ENCODE measurements around the gene CD82.

Gene CD82

DNA sequence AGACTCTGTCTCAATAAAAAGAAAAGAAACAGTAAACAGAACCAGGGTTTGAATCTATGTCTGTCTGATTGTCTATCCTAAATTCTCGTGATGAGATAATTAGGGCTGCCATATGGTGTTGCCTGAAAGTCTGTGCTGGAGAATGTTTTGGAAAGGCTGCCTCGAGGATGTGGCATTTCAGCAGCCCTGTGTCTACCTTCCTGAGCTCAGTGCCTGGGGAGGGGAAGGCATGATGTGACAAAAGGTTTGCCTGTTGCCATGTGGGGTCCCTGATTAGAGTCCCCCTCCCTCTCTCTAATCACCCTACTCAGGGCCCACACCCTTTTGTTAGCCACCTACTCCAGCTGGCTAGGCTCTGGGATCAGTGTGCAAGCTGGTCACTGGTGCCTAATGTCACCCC lies 15.2 kb downstream of the CD82 start:
- H3K4me3 Mint-ChIP-seq, result no peak overlapping the region
- peaks cover 41% of the 10 kb centered on the region for H3K4me1 Mint-ChIP-seq
- no peak for DNase-seq
- peaks cover 39% of the 10 kb centered on the region for H3K36me3 Mint-ChIP-seq
- no peak overlapping the region for H3K27ac Mint-ChIP-seq
- no peaks in the 10 kb centered on the region for H3K27me3 Mint-ChIP-seq
- CTCF ChIA-PET, result interaction anchor here (0.7 kb wide), 1 partner anchor 36 kb away, joined by 3 read pairs; no protein-coding TSS in a partner anchor
- H3K9me3 Mint-ChIP-seq, result peaks cover 12% of the 10 kb centered on the region

DNA sequence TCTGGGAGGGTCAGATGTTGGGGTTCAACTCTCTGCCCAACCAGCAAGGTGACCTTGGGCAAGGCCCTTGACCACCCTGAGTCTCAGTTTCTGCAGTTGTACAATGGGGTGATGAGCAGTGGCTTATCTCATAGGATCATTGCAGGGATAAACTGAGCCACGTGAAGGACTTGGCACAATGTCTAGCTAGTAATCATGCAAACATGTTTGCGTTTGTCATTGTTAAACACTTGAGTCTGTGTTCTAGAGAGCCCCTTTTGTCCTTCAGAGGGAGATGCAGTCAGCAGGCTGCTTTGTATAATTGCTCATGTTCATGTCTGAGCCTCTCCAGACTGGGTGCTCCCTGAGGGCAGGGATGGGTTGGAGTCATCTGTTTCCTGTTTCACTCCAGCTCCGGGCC lies 15.8 kb downstream of the CD82 start:
- Mint-ChIP-seq H3K27ac (no peak overlapping the region), H3K9me3 (peaks cover 12% of the 10 kb centered on the region), H3K27me3 (no peaks in the 10 kb centered on the region), H3K36me3 (peaks cover 36% of the 10 kb centered on the region), H3K4me1 (peaks cover 35% of the 10 kb centered on the region), H3K4me3 (no peak overlapping the region)
- CTCF ChIA-PET, result interaction anchor here (0.7 kb wide), 1 partner anchor 36 kb away, joined by 3 read pairs; no protein-coding TSS in a partner anchor
- no peak for DNase-seq

DNA sequence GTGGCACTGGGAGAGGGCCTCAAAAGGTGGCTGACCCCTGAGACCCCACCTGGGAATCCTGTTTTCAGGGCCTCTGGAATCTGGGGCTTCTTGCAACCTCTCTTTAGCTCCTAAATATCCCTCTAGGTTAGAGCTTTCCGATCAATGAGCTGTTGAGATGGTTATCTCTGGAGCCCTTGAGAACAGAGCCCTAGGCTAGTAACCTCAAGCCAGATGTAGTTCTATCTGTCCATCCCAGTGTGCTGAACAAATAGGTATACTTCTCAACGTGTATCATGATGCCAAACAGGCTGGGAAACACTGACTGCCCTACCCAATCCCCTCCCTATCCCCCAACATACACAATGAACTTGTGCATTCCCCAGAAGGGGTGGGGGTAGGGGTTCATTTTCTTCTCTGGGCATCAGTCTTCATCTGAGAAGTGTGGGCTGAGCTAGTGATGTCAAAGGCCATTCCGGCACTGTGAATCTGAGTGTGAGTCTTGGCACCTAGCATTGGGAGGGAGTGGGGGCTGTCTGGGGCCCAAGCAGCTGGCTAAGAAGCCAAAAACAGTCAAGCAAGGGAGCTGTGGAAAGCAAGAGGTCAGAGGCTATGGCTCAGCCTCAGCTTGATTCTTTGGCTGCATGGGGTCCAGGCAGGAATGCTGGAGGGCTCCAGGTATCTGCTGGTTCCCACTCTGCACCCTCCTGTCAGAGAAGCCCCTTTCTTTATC lies 17.3 kb downstream of the CD82 start:
- CTCF ChIA-PET, result interaction anchor here (1.6 kb wide), 1 partner anchor 29 kb away, joined by 4 read pairs; no protein-coding TSS in a partner anchor
- no peaks in the 10 kb centered on the region for H3K27me3 Mint-ChIP-seq
- DNase-seq, result no peak
- peaks cover 20% of the 10 kb centered on the region for H3K4me1 Mint-ChIP-seq
- no peak overlapping the region for H3K27ac Mint-ChIP-seq
- peaks cover 44% of the 10 kb centered on the region for H3K36me3 Mint-ChIP-seq
- H3K4me3 Mint-ChIP-seq, result no peak overlapping the region
- H3K9me3 Mint-ChIP-seq, result peaks cover 12% of the 10 kb centered on the region

DNA sequence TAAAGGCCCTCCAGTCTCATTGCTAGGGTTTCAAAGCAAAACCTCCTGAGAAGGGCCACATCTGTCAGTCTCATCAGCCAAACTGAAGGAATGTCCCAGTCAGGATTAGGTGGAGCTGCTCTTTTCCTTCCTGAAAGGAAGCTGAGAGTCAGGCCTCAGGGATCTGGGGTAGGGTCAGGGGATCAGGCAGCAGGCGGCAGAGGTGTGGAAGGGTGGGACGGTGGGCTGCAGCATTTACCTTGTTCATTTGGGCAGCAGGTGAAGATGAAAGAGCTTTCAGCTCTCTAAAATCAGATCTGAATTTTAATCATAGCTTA lies 17.8 kb downstream of the CD82 start:
- H3K27me3 Mint-ChIP-seq, result no peaks in the 10 kb centered on the region
- H3K36me3 Mint-ChIP-seq, result peaks cover 43% of the 10 kb centered on the region
- H3K27ac Mint-ChIP-seq, result no peak overlapping the region
- H3K4me3 Mint-ChIP-seq, result no peak overlapping the region
- H3K4me1 Mint-ChIP-seq, result peaks cover 16% of the 10 kb centered on the region
- peaks cover 12% of the 10 kb centered on the region for H3K9me3 Mint-ChIP-seq
- CTCF ChIA-PET, result interaction anchor here (1.0 to 1.6 kb wide), 2 partner anchors 8 to 28 kb away, joined by 3 to 4 read pairs; no protein-coding TSS in a partner anchor
- DNase-seq, result no peak

DNA sequence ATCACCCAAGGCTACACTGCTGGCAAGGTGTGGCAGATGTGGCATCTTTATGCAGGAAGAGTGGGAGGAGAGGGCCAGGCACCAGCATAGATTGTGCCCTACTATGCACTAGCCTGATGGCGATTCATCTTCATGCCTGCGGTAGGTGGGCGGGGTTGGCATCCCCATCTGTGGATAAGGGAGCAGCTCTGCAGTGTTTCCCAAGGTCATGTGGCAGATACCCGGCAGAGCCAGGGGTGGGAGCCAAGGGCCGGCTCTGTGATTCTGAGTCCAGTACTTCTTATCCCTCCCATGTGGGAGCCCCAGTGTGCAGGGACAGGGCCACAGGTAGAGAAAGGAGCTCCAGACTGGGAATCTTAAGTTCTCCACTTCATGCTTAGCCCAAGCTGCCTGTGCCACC lies 20.0 kb downstream of the CD82 start:
- no peak for DNase-seq
- Mint-ChIP-seq H3K4me1 (peaks cover 12% of the 10 kb centered on the region), H3K27me3 (no peaks in the 10 kb centered on the region), H3K9me3 (peaks cover 12% of the 10 kb centered on the region), H3K36me3 (peaks cover 47% of the 10 kb centered on the region), H3K27ac (no peak overlapping the region), H3K4me3 (no peak overlapping the region)
- CTCF ChIA-PET, result interaction anchor here (2.5 kb wide), 1 partner anchor 28 kb away, joined by 6 read pairs; no protein-coding TSS in a partner anchor

DNA sequence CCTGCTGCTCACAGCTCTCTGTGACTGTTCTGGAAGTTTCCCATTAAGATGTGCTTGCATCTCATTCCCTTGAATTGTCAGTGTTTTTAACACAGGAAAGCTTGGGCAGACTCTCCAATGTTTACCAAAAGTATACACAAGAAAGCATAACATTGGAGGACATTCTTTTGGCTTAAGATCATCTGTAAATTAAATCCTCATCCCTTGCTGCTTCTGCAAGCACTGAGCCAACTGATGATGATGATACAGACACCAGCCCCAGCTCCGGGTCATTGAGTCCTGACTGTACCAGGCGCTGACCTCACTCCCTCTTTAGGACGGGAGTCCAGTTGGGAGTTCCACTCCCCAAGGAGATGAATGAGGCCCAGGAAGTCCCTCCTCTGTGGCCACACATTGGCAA lies 23.8 kb downstream of the CD82 start:
- Mint-ChIP-seq H3K27ac (no peak overlapping the region), H3K9me3 (no peaks in the 10 kb centered on the region), H3K4me1 (peaks cover 39% of the 10 kb centered on the region), H3K4me3 (no peak overlapping the region), H3K27me3 (no peaks in the 10 kb centered on the region), H3K36me3 (peaks cover 39% of the 10 kb centered on the region)
- CTCF ChIA-PET, result interaction anchor here (1.3 kb wide), 1 partner anchor 12 kb away, joined by 5 read pairs; no protein-coding TSS in a partner anchor
- no peak for DNase-seq

DNA sequence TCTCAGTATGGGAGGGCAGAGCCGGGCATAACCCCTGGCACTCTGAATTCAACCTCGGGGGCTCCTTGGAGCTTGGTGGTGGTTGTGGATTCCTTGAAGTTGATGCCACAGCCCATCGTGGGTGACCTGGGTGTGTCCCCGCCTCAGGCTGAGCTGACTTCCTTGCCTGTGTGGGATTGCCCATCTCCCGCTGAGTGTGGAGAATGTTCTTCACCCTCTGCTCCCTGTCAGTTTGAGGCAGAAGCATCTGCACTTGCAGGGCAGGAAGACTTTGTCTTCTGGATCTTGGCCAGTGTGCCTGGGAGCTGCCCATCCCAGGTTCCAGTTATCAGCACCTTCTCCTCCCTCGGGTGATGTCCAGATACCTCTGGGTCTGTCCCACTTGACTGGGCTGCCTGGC lies 25.3 kb downstream of the CD82 start:
- CTCF ChIA-PET, result interaction anchor here (1.2 kb wide), 1 partner anchor 21 kb away, joined by 3 read pairs; no protein-coding TSS in a partner anchor
- no peaks in the 10 kb centered on the region for H3K27me3 Mint-ChIP-seq
- H3K9me3 Mint-ChIP-seq, result no peaks in the 10 kb centered on the region
- no peak for DNase-seq
- no peak overlapping the region for H3K4me3 Mint-ChIP-seq
- peaks cover 54% of the 10 kb centered on the region for H3K4me1 Mint-ChIP-seq
- peaks cover 49% of the 10 kb centered on the region for H3K36me3 Mint-ChIP-seq
- H3K27ac Mint-ChIP-seq, result no peak overlapping the region

DNA sequence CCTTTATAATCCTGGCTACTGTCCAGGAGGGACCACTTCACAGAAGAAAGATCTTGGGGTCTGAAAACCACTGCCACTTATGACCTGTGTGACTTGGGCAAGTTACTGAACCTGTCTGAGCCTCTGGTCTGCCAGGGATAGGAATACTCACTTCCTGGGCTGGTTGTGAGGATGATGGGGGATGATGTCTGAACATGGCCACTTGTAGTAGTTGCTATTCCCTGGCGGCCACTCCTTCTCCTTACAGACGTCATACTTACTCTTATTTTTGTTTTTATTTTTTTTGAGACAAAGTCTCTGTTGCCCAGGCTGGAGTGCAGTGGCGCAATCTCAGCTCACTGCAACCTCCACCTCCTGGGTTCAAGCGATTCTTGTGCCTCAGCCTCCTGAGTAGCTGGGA lies 26.1 kb downstream of the CD82 start:
- H3K9me3 Mint-ChIP-seq, result no peaks in the 10 kb centered on the region
- no peak overlapping the region for H3K4me3 Mint-ChIP-seq
- peaks cover 51% of the 10 kb centered on the region for H3K36me3 Mint-ChIP-seq
- DNase-seq, result no peak
- H3K27me3 Mint-ChIP-seq, result no peaks in the 10 kb centered on the region
- CTCF ChIA-PET, result interaction anchor here (1.0 to 2.1 kb wide), 2 partner anchors 19 to 320 kb away, joined by 4 to 7 read pairs; no protein-coding TSS in a partner anchor
- peak overlapping the region; percentile 52 for H3K27ac Mint-ChIP-seq
- peaks cover 62% of the 10 kb centered on the region for H3K4me1 Mint-ChIP-seq

DNA sequence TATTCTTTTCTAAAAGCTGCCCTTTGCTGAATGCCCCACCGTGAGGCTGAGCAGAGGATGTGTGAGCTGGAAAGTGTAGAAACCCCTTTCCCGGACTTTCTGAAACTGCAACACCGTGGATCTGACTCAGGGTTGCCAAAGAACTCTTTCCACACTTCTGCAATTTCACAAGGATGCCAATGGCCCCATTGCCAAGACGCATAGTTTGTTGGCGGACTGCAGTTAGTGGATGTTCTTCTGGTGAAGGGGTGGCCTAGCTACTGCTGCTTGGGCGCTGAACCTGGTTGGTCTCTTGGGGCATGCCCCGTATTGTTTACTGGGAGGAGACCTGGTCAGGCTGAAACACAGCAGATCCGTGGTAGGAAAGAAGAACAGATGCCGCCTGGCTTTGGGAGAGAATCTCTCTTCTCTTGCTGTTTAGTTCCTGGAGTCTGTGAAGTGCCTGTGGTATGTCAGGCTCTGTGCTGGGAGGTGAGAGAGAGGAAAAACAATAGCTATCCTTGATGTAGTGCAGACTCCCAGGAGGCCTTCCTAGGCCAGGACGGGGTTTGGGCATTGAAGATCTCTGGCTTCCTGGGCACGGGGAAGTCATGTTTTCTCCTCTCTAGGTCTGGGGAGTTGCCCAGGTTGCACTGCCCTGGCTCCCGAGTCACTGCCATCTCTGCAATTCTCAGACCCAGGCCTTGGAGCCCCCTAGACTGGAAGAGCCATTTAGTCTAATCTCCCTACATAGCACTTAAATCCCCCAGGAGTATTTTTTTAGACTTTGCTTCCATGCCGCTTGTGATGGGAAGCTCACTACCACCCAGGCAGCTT lies 26.9 kb downstream of the CD82 start:
- no peak overlapping the region for H3K4me3 Mint-ChIP-seq
- H3K27me3 Mint-ChIP-seq, result no peaks in the 10 kb centered on the region
- H3K27ac Mint-ChIP-seq, result no peak overlapping the region
- H3K9me3 Mint-ChIP-seq, result no peaks in the 10 kb centered on the region
- no peak for DNase-seq
- CTCF ChIA-PET, result interaction anchor here (1.0 to 2.1 kb wide), 3 partner anchors 20 to 319 kb away, joined by 4 to 7 read pairs (median 4); no protein-coding TSS in a partner anchor
- peaks cover 43% of the 10 kb centered on the region for H3K36me3 Mint-ChIP-seq
- peaks cover 69% of the 10 kb centered on the region for H3K4me1 Mint-ChIP-seq

DNA sequence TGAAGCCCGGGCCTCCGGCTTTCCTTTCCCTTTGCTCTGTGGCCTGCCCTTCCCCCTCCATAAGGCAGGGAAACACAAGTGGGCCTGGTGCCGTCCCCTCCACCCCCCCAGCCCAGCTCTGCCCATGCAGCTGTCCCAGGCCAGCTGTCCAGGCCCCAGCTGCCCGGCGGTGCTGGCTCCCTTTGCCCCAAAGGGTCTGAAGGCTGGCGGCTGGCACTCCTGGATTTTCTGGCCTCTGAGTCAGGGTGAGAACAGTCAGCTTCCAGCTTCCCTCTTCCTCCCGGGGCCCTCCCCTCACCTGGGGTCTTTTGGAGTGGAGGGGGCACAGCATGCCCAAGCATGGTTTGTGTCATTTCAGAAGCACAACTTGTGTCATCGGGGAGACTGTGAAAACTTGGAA lies 27.8 kb downstream of the CD82 start:
- CTCF ChIA-PET, result interaction anchor here (1.0 to 2.1 kb wide), 3 partner anchors 21 to 36 kb away, joined by 3 to 7 read pairs (median 4); no protein-coding TSS in a partner anchor
- peaks cover 77% of the 10 kb centered on the region for H3K4me1 Mint-ChIP-seq
- no peak overlapping the region for H3K27ac Mint-ChIP-seq
- H3K27me3 Mint-ChIP-seq, result no peaks in the 10 kb centered on the region
- DNase-seq, result no peak
- H3K4me3 Mint-ChIP-seq, result no peak overlapping the region
- H3K36me3 Mint-ChIP-seq, result peaks cover 42% of the 10 kb centered on the region
- H3K9me3 Mint-ChIP-seq, result no peaks in the 10 kb centered on the region

DNA sequence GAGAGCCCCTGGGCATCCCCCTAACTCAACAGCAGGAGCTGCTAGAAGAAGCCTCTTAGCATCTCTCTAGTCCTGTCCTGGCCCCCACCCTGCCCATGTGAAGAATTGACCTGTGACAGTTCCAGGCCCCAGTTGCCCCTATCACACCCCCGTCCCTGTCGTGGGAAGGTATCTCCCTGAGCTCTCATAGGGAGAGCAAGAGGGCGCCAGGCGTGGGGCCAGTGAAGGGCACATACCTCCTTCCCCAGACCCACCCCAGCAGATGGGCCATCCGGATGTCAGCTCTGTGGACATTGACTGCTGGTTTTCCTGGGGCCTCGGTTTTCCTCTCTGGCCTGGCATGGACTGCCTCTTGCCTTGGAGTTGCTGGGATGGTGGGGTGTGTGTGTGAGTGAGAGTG lies 29.5 kb downstream of the CD82 start:
- Mint-ChIP-seq H3K27me3 (no peaks in the 10 kb centered on the region), H3K4me1 (peaks cover 82% of the 10 kb centered on the region), H3K9me3 (no peaks in the 10 kb centered on the region), H3K36me3 (peaks cover 34% of the 10 kb centered on the region), H3K4me3 (no peak overlapping the region), H3K27ac (peak overlapping the region; percentile 99)
- CTCF ChIA-PET, result interaction anchor here (1.8 to 3.5 kb wide), 3 partner anchors 22 to 39 kb away, joined by 5 to 16 read pairs (median 10); no protein-coding TSS in a partner anchor
- DNase-seq, result no peak

DNA sequence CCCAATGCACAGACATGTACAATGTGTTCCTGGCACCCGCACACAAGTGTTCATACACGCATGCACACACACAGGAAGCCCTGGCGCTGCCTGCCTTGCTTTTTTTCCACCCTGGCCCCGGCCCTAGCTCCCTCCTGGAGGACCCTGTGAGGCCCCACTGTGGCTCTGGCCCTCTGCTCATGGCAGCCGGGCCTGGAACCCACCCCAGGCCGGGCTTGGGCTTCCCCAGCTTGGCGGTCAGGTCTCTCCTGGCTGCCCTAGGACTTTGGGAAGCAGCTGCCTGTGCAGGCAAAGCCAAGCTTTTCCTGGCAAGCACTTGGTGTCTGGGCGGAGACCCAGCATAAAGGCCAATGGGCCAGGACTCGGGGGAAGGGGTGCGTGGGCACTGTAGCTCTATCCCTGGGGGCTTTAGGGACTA lies 30.5 kb downstream of the CD82 start:
- H3K4me1 Mint-ChIP-seq, result peaks cover 81% of the 10 kb centered on the region
- peak overlapping the region; percentile 64 for H3K4me3 Mint-ChIP-seq
- peaks cover 38% of the 10 kb centered on the region for H3K36me3 Mint-ChIP-seq
- CTCF ChIA-PET, result interaction anchor here (1.0 to 4.2 kb wide), 8 partner anchors 16 to 40 kb away, joined by 4 to 26 read pairs (median 6); partner anchors contain the start of gene CD82
- no peaks in the 10 kb centered on the region for H3K27me3 Mint-ChIP-seq
- no peak for DNase-seq
- H3K9me3 Mint-ChIP-seq, result no peaks in the 10 kb centered on the region
- peak overlapping the region; percentile 99 for H3K27ac Mint-ChIP-seq

DNA sequence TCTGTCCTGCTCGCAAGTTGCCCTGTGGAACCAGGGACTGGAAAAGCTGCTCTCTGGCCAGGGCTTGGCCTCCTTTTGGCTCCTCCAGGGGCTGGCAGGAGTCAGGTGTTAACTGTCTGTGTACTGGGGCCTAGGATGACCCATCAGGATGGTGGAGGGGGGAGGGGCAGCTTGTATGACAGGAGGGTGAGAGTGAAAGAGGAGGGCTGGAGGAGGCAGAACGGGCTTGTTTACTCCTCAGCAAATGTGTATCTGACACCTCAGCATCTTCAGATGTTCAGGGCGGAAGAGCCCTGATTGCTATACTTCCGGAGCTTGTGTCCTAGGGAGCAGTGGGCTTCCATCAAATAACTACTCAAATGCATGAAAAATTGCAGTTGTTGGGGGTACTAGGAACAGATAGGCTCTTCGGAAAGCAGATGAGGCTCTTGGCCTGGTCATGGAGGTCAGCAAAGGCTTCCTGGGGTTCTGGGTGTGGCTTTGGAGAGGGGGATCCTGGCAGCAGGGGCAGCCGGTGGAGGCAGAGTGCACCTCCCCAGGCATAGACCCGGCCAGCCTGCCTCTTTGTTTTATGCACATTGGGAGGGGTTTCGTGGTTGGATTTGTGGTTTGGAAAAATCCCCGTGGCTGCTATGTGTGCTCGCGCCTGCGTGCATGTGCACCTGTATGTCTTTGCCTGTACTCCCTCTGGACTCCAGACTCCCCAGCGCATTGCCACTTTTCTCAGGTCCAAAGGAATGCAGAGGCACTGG lies 31.2 kb downstream of the CD82 start:
- Mint-ChIP-seq H3K27me3 (no peaks in the 10 kb centered on the region), H3K4me1 (peaks cover 76% of the 10 kb centered on the region), H3K27ac (peak overlapping the region; percentile 99), H3K9me3 (no peaks in the 10 kb centered on the region), H3K36me3 (peaks cover 34% of the 10 kb centered on the region), H3K4me3 (peak overlapping the region; percentile 64)
- DNase-seq, result peak; percentile 87
- CTCF ChIA-PET, result interaction anchor here (0.7 to 4.2 kb wide), 9 partner anchors 13 to 40 kb away, joined by 3 to 26 read pairs (median 6); partner anchors contain the start of gene CD82
